HG03103 (cell line): Measurements from ENCODE around the gene DCBLD1.
A peak's percentile ranks its signal among the peaks of the same experiment; 100 is the strongest.
"Not testable (repeated sequence)": the region's sequence is repeated elsewhere in the genome, so short reads cannot be mapped to it uniquely, and the experiment has no call there.

Experiments
- ATAC-seq: cut with Tn5 transposase; IDR thresholded peaks from one replicate; pipeline ENCODE4 v1.9.1; 2021; ENCODE audit warnings: low read depth; ENCODE audit not compliant: unreplicated experiment

Gene DCBLD1

DNA sequence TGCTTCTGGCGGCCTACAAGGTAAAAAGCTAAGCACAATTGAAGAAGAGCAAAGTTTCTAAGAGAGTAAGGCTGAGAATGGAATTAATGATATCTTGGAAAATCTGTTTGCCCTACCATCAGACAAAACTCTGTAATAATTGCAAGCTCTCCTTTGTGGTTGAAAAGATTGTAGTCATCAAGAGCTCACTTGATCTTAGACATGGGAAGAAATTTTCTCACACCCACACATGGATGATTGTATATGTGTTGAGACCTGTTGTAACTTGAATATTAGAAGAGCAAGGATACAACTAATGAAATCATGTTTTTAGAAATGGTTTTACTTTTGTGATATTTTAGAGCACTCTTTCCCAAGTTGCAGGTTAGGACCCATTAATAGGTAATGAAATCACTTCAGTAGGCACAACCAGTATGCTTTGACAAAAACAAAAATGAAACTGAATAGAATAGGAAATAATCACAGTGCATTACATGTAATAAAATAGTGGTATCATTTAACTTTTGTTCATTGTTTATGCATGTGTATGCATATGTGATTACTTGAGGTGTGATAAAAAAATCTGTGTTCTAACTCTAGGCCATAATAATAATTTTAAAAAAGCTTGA lies 14.0 kb downstream of the DCBLD1 start:
- no peak for ATAC-seq

DNA sequence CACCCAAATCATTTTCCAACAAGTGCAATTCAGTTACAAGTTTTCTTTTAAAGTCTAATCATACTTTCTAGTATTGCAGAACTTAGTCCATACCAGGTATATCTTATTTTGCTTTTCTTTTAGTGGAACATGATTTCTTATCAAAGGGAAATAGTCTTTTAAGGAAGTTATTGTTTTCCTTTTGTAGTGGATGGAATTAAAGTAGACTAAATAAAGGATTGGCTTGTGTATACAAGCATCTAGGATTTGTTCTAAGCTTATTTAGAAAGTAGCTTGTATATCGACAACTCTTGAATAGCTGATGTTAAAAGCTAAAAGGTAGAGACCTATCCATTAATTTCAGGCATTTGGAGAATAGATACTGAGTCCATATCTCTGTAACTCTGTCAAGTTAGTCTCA lies 14.8 kb downstream of the DCBLD1 start:
- no peak for ATAC-seq

DNA sequence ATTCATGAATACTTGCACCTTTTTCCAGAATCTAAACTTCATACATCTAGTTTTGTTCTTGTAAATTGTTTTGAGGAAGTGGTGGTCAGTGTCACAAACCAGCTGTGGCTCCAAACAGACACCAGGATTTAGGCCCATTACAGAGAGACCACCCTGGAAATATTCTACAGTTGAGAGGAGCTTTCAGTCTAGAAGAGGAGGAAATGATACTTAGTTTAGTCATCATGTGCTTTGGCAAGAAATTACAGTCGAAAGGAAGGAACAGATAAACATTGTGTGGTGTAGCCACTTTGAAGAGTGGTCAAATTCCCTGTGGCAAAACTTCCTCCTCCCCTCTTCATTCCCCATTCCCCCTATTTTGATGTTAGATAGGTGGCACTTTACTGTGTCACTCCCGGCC lies 15.7 kb downstream of the DCBLD1 start:
- ATAC-seq: peak; percentile 45

DNA sequence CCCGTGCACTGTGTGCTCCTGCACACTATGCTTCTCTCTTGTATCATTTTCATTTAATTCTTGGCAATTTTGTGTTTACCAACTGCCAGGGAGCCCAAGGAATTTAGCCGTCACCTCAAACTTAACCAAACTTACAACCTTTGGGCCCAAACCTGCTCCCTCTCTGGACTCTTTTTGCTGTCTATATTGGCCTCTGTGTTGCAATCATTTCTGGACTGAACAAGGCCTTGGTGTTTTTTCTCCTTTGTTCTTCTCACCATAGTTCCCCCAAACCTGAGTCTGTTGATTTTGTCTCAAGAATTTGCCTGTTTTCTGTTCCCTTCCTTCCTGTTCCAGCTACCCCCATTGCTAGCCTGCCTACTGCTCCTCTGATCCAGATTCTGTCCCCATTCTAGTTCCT lies 19.2 kb downstream of the DCBLD1 start:
- no peak for ATAC-seq

DNA sequence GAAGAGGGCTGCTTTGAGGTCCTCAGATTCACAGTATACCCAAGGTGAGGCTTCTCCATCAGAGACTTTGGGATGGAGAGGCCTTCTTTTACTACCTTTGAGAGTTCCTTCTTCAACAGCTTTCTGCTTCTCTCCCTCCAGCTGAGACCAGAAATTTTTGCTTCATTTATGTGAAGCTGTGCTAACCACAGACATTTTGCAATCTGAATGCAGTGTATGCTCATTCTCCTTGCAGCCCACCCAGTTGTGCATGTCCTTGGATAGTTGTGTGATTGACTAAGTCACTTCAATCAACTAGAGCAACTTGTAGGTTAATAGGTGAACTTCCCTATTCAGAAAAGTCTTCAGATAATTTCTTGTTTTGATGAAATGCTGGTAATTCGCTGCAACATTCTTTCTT lies 20.1 kb downstream of the DCBLD1 start:
- no peak for ATAC-seq

DNA sequence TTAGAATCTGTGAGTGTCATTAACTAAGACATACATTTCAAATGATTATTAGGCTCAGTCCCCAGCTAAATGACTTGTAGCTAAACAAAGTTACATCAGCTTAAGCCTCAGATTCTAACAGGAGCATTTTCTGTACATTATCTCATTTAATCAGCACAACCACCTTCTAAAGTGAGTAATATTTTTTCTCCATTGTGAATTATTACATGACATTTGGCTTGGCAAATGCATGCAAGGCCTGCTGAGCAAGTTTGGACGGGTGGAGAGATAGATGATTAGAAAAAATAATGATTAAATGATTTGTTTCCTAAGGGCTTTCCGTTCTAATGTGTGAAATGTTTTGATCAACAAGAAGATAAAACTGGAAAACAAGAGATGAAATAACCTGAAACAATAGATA lies 20.7 kb downstream of the DCBLD1 start:
- no peak for ATAC-seq

DNA sequence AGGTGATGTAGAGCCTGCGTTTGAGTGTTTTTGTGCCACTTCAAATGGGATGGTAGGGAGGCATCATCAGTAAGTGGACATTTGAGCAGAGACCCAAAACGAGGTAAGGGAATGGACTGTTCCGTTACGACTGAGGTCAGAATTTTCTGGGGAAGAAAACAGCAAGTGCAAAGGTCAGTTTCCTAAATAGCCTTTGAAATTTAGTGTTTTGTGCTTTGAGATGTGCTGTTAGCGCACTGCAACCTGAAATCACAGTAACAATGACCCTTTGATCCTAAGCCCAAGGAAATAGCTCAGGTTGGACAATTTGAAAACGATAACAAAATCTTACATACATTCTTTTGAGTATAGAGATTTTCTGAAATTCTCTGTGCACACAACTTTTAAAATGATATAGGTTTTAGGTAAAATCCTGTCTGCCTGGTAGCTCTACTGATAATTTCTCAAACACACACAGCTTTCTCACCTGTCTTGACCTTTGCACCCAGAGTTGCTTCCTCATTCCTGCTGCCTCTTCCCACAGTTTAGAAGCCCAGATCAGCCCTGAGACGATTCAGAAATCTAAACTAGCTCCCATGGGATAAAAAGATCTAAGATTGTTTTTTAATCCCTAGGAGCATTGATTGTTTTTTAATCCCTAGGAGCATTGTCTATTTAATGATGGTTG lies 22.1 kb downstream of the DCBLD1 start:
- ATAC-seq: no peak

DNA sequence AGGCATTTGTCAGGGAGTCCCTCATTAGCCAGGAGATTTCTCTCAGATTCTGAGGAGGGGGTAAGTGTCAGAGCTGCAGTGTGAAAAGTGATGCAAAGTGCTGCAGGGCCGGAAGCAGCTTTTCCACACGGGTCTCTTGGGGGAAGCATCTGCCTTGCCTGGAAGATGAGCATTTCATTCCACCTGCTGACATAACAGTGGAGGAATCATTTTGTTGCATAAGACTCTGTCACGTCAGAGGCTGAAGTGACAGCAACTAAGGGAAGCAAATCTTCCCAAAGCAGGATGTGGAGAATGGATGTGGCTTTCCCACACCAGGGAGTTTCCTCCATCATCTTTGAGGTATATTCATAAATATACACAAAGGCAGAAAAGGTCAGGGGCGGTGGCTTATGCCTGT lies 22.8 kb downstream of the DCBLD1 start:
- no peak for ATAC-seq

DNA sequence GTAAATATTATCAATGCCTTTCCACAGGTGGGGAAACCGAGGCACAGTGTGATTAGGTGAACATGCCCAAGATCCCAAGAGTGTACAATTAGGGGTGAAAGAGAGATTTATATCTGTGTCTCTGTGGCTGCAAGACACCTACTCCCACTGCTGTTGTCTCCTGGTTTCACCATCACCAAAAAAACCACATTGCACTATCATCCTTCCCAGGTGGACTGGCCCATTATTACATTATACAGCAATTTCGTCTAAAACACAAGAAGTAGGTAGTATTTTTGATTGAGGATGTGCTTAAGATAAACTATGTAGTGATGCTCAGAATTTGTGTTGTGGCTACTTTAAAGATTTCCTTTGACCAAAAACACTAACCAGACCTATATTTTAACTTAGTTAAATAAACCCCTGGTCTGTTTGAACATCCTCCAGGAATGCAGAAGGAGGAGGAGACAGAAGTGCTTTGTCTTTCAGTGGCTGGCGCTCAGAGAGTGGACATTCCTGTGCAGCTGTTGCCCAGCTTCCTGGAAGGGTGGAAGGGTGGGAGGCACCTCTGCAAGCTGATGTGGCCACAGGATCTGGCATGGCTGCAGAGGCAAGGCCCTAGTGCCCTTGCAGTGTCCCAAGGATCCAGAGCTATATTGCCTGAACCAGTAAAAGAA lies 23.8 kb downstream of the DCBLD1 start:
- ATAC-seq: no peak

DNA sequence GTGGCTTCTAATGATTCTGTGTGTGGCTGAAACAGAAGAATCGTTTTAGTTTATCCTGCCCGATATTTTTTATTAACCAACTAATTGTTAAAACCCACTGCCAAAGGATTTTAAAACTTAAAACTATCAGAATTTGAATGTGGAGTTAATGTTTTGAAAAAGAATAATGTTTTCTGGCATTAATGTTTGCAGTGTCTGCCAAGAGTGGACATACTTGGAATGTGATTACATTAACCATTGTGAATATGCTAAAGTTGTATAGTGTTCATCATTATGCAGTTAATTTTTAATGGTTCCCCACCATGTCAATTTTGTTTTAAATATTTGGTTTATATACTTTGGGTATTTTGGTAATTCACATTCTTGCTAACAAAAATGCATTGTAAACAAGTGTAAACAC lies 24.4 kb downstream of the DCBLD1 start:
- no peak for ATAC-seq

DNA sequence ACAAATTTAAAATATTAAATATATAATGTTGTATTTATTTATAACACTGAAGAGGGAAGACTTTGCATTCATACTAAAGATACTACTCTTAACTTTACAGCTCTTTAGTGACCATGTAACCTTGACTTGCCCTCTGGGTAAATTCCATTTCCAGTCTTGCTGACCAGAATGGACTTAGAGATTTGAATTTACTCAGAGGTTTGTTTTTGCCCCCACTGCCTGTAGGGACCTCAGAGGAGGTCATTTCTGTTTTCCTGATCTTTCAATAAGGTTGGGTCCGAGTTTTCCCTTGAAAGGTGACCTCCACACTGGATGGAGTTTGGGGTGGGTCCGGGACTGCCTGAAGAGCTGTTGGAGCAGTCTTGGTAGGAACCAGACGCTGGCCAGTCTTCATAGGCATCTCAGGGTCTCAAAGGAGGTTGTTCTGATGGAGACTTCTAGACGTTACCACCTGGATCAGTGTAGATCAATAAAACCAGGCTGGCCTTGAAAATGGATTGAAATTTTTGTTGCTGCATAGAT lies 26.0 kb downstream of the DCBLD1 start:
- no peak for ATAC-seq

DNA sequence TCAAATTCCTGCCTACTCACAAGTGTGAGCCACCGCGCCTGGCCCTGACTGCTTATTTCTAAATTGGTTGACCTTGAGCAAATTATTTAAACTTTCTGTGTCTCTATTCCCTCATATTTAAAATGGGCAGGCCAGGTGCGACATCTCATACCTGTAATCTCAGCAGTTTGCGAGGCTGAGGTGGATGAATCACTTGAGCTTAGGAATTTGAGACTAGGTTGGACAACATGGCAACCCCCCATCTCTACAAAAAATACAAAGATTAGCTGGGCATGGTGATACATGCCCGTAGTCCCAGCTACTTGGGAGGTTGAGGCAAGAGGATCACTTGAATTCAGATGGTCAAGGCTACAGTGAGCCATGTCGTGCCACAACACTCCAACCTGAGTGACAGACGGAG lies 26.5 kb downstream of the DCBLD1 start:
- no peak for ATAC-seq

DNA sequence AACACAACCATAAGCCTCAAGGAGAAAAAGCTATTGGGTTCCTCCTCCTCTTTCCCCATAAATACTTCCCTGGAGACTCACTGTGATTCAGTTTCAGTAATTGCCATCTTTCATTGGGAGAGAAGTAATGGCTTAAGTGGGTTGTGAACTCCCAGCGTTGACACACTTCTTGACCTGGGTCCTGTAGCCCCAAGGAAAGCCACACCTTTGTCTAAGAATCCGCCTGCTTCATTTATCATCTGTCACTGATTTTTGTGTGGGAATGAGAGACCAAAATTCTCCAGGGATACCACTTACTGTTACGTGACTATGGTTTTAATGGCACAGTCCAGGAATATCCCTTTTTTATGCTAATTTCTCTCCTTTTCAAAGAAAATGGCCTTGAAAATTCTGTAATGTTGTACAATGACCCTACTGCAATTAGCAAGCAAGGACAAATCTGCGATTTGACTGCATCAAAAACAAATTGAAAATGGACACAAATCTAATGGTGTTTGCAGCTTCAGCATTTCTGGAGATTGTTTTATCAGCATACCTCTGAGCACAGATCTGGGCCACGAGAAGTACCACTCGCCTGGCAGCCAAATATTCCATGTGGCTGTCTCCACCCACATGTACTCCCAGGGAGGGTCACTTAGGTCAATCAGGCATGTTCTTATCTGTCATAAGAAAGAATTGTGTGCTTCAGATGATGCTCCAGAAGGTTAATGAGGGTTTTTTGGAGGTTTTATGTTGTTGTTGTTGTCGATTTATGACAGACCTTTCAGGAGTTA lies 29.8 kb downstream of the DCBLD1 start:
- ATAC-seq: no peak

DNA sequence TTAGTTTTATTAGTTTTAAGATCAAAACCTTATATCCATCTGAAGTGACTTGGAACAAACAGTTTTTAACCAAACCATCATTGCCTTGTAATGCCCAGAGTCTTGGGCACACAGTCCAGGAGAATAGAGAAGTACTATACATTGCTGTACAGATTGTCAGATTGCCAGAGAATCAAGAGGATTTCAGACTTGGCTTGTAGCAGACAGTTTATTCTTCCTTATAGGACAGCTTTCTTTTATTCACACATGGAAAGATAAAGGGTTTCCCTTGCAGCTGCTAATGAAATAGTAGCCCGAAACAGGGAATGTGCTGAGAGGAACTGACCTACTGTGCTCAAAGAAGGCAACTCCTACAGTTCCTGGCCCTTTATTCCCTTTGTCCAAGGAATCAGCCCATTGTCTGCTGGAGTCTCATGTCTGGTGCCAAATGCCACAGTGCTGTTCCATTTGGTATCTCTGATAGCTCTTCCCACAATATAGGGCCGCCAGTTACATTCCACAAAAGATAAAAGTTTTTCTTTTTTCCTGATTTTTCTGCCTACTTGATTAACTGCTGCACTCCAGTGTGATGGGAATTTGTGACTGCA lies 30.6 kb downstream of the DCBLD1 start:
- no peak for ATAC-seq

DNA sequence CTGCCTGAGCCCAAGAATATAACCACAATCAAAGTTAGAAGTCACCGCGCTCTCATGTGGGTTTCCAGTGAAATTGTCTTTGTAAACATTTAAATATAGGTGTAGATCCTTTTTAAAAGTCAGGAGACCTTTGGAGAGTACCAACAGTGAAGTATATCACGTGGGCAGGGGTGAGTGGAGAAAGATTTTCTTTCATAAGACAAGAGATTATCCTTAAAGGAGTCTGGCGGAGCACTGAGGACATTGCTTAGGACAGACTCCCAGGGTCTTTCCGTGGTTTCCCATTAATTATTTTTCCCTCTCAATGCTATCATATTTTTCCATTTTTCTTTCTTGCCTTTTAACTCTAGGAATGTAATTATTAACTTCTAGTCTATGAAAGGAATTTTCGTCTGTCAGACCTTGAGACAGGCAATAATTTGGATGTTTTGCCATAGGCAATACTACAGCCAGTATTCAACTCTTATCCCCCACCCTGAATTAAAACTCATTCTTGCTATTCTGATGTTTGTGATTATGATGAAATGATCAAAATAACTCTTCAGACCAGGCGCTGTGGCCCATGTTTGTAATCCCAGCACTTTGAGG lies 31.4 kb downstream of the DCBLD1 start:
- ATAC-seq: no peak

DNA sequence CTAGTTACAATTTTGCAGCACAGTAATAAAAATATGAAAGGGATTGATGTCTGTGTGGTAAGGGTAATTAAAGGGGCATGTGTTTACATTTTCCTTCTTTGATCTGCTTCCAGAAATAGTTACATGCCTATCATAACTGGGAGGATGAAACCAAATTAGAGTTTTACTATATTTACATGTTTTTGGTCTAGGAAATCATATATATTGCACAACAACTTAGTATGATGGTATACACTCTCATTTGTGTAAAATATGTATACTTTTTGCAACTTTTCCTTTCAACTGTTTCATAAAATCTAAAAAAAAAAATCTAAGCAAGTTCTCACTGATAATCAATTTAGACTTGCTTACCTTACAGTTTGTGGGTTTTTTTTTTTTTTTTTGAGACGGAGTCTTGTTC lies 32.2 kb downstream of the DCBLD1 start:
- no peak for ATAC-seq

DNA sequence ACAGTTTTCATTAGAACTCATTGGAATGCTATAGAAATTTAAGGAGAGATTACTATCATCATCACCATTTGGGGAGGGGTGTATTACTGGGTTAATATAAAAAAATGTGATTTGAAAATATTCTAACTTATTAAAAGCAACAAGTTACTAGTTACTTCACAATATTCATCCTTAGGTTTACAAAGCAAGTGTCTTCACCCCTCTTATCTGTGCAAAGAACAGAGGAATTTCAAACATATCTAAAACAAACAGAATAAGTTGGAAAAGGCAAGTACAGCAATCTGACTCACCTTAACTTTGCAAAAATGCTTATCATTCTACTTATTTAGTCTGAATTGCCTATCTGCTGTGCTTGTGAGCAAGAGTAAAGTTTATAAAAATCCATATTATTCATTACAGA lies 32.9 kb downstream of the DCBLD1 start:
- ATAC-seq: no peak

DNA sequence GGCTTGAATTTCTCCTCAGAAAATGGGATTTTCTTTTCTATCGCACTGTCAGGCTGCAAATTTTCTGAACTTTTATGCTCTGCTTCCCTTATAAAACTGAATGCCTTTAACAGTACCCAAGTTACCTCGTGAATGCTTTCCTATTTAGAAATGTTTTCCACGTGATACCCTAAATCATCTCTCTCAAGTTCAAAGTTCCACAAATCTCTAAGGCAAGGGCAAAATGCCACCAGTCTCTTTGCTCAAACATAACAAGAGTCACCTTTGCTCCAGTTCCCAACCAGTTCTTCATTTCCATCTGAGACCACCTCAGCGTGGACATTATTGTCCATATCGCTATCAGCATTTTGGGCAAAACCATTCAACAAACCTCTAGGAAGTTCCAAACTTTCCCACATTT lies 35.5 kb downstream of the DCBLD1 start:
- not testable (repeated sequence) for ATAC-seq

DNA sequence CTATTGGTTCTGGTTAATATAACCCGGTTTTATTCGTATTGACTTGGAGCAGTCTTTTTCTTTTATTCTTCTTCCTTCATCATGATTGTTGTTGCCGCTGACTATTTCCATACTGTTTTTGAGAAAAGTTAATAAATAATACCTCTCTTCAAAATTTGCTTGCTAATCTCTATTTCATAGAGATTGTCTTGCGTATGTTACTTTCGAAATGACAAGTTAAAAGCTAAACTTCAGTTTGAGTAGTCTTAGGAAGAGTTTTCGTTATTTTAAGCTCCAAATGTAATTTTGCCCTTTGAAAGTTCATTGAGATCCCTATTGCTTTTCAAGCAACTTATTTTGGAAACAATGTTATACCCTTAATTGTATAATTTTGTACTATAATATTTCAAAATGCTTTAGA lies 36.4 kb downstream of the DCBLD1 start:
- no peak for ATAC-seq

DNA sequence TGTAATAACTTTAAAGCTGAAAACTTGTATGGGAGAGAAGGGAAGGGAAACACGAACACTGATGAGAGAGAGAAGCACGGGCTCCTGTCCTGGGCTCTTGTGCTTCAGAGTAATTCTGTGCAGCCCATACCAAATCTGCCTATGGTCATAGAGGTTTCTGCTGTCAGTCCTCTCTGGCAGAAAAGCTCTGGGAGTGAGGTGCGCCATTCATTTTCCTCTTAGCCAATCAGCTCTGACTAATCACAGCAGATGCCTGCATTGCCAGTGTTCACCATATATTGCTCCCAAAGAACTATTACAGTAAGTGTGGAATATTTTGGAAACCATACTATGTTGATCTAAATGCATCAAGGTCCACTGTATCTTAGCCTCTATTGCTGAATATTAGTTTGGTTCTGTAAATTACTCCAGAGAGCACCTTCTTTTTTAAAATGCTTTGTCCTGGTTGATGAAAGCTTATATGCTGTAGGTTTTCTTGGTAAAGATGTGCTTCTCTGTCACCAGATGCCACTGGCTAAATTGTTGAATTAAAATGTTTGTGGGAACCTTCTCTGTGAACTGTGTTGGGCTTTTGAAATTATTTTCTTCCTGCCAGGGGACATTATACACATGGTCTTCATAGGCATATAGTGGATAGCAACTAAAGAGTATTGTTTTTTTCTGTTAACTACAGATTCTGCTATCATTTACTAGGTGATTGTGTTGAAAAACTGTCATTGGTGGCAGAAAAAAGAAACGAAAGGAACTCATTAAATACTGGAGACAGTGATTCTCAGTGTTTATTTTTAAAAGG lies 38.3 kb downstream of the DCBLD1 start:
- no peak for ATAC-seq
